A673 (cell line): ENCODE results near the gene GTPBP1. TPM values are rescaled to one million over a fixed set of nuclear protein-coding genes. Genes with fewer than 3 reads are reported as not detected.

Experiments used
- BruUV-seq: library from RNA; stranded (reverse); fragments of 400-500 nt; replicated peaks from 2 replicates; lab custom pipeline; 2021; lab: Mats Ljungman, UMichigan
- CTCF ChIA-PET: fragments of 300-600 bp; sonication (Branson Sonifier 250); formaldehyde crosslinking; loops from one replicate; lab custom pipeline; 2022; ENCODE audit warnings: antibody characterized with exemption; lab: Charles Lee
- POLR2A ChIA-PET: fragments of 300-600 bp; sonication (Branson Sonifier 250); formaldehyde crosslinking; loops from one replicate; lab custom pipeline; 2022; ENCODE audit warnings: antibody characterized with exemption; ENCODE audit not compliant: low non-redundant PET; lab: Charles Lee
- DNase-seq: peaks from one replicate; pipeline ENCODE4 v3.0.0-alpha.2; 2015; ENCODE audit warnings: low spot score
- H3K27ac ChIP-seq: fragments of 200-600 bp; sonication (generic); 2 replicates; pipeline ENCODE4 v1.5.1; 2016; ENCODE audit warnings: mixed run types, low read depth, mild to moderate bottlenecking, mixed read lengths, antibody characterized with exemption, low read length; ENCODE audit not compliant: poor library complexity, severe bottlenecking
- H3K27me3 ChIP-seq: fragments of 200-600 bp; sonication (generic); replicated peaks from 2 replicates; pipeline ENCODE4 v1.6.1; 2017; ENCODE audit warnings: mixed run types, low read depth, mild to moderate bottlenecking, mixed read lengths, antibody characterized with exemption, low read length; ENCODE audit not compliant: insufficient read depth, poor library complexity
- H3K36me3 ChIP-seq: fragments of 200-600 bp; sonication (generic); 2 replicates; pipeline ENCODE4 v1.6.1; 2016; ENCODE audit warnings: mixed run types, mild to moderate bottlenecking, mixed read lengths, antibody characterized with exemption, low read length; ENCODE audit not compliant: insufficient read depth, poor library complexity, severe bottlenecking
- H3K4me1 ChIP-seq: fragments of 200-600 bp; sonication (generic); 2 replicates; pipeline ENCODE4 v1.6.1; 2017; ENCODE audit warnings: mixed run types, mild to moderate bottlenecking, mixed read lengths, antibody characterized with exemption, low read length; ENCODE audit not compliant: insufficient read depth, poor library complexity, severe bottlenecking
- H3K4me3 ChIP-seq: fragments of 200-600 bp; sonication (generic); 2 replicates; pipeline ENCODE4 v1.5.1; 2016; ENCODE audit warnings: low read depth, mixed run types, mild to moderate bottlenecking, mixed read lengths, low read length; ENCODE audit not compliant: poor library complexity, severe bottlenecking
- H3K9me3 ChIP-seq: fragments of 200-600 bp; sonication (generic); 2 replicates; pipeline ENCODE4 v1.6.1; 2016; ENCODE audit warnings: mixed run types, low read depth, mild to moderate bottlenecking, mixed read lengths, antibody characterized with exemption, low read length; ENCODE audit not compliant: poor library complexity, severe bottlenecking
- CTCF ChIP-seq: fragments of 300-800, 200-600 bp; sonication (generic); conservative IDR thresholded peaks from 2 replicates; pipeline ENCODE4 v1.5.1; 2017; ENCODE audit warnings: low read depth, mild to moderate bottlenecking, antibody characterized with exemption, low read length, moderate library complexity, mixed read lengths
- EZH2 ChIP-seq: fragments of 200-600 bp; sonication (generic); IDR thresholded peaks from 2 replicates; pipeline ENCODE4 v1.6.1; 2017; ENCODE audit warnings: borderline replicate concordance, low read depth, mild to moderate bottlenecking, mixed read lengths, antibody characterized with exemption, low read length; ENCODE audit not compliant: poor library complexity, severe bottlenecking
- intact Hi-C: fragments of 100-400 bp; cut with micrococcal nuclease; formaldehyde crosslinking; loops from one replicate; pipeline ENCODE4 v1.10.0; 2022; ENCODE audit not compliant: unreplicated experiment
- total RNA-seq: library from RNA; stranded (reverse); gene quantifications from 2 replicates; pipeline ENCODE4 v1.2.3, GENCODE V29; 2021

GTPBP1 gene
- total RNA-seq, 1 experiment from 2014 or later = 88.2 TPM

- no peaks in the 10 kb centered on the region for H3K27me3 ChIP-seq
- no TSS peak for BruUV-seq
- CTCF ChIA-PET = no interaction called here
- POLR2A ChIA-PET = no interaction called here
- peaks cover 90% of the 10 kb centered on the region for H3K36me3 ChIP-seq
- H3K27ac ChIP-seq = no peak overlapping the region
- TF ChIP-seq CTCF (no peak), EZH2 (no peak)
- no peaks in the 10 kb centered on the region for H3K9me3 ChIP-seq
- H3K4me3 ChIP-seq = no peak overlapping the region
- DNase-seq = no peak
- no peaks in the 10 kb centered on the region for H3K4me1 ChIP-seq
- intact Hi-C loops = no loop called here
These were observed 22.0 kb downstream of the GTPBP1 start for GRCh38 chr22:38727530-38728451.

GRCh38 chr22:38728871-38729796, 23.4 kb downstream of the GTPBP1 start:
- ChIA-PET POLR2A (no interaction called here), CTCF (interaction anchor here (0.6 kb wide), 1 partner anchor 131 kb away, joined by 4 read pairs; no protein-coding TSS in a partner anchor)
- H3K4me3 ChIP-seq = no peak overlapping the region
- H3K36me3 ChIP-seq = peaks cover 89% of the 10 kb centered on the region
- TF ChIP-seq CTCF (no peak), EZH2 (no peak)
- no peaks in the 10 kb centered on the region for H3K27me3 ChIP-seq
- BruUV-seq = no TSS peak
- no peaks in the 10 kb centered on the region for H3K9me3 ChIP-seq
- DNase-seq = no peak
- H3K4me1 ChIP-seq = no peaks in the 10 kb centered on the region
- no peak overlapping the region for H3K27ac ChIP-seq
- intact Hi-C loops = no loop called here

- no peak overlapping the region for H3K4me3 ChIP-seq
- H3K27me3 ChIP-seq = no peaks in the 10 kb centered on the region
- TF ChIP-seq EZH2 = no peak
- TF ChIP-seq CTCF = no peak
- peaks cover 89% of the 10 kb centered on the region for H3K36me3 ChIP-seq
- intact Hi-C loops = no loop called here
- ChIA-PET CTCF (no interaction called here), POLR2A (no interaction called here)
- no peaks in the 10 kb centered on the region for H3K4me1 ChIP-seq
- no peak overlapping the region for H3K27ac ChIP-seq
- H3K9me3 ChIP-seq = no peaks in the 10 kb centered on the region
- DNase-seq = no peak
- BruUV-seq = no TSS peak
These were observed 24.2 kb downstream of the GTPBP1 start for GRCh38 chr22:38729946-38730345.
